Activated T-cell treated with anti-CD3 and anti-CD28 coated beads, Interleukin-2, amount 50 U/mL, for 1 hour (primary cell): ENCODE measurements around the gene BNIP1.

ENCODE experiments used
- DNase-seq: peaks from one replicate; pipeline ENCODE4 v3.0.0-alpha.2; 2020

BNIP1 gene

GRCh38 chr5:173165177-173166016 lies 21.1 kb downstream of the BNIP1 start:
- DNase-seq: no peak

DNA sequence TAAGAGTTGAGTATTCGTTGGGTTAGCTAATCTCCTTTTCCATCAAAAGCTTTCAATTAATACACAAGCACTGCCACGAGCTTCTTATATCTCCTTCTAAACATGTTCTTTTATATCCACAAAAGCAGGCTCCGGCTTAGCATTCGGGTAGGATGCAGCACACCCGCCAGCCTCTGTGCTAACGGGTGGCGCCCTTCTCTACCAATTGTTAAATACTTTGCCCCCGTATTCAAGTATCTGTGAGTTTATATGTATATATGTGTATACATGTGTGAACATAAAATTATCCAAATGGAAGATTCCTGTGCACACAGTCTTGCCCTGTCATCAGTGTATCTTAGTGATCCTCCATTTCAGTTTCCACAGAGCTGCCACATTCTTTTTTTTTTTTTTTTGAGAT lies 27.8 kb downstream of the BNIP1 start:
- DNase-seq: no peak

GRCh38 chr5:173175523-173175922 lies 31.2 kb downstream of the BNIP1 start:
- DNase-seq: no peak

GRCh38 chr5:173178369-173178910 lies 34.1 kb downstream of the BNIP1 start:
- DNase-seq: no peak

DNA sequence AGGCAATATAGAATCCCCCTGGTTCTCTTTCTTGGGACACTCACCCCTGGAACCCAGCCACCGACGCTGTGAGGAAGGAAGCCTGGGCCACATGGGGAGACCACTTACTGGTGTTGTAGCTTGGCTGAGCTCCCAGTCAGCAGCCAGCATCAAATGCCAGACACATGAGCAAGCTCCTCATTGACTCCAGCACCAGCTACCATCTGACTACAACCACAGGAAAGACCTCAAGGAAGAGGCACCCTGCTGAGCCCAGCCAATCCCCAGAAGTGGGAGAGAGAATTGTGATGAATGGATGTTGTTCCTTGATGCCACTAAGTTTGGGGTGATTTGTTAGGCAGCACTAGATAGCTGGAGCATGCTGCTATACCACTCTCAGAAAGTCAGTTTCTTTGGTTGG lies 36.0 kb downstream of the BNIP1 start:
- no peak for DNase-seq

- no peak for DNase-seq
Observed at GRCh38 chr5:173187054-173187743, 42.9 kb downstream of the BNIP1 start.

- DNase-seq: no peak
Observed at GRCh38 chr5:173188280-173188679, 43.9 kb downstream of the BNIP1 start.

- no peak for DNase-seq
Observed at GRCh38 chr5:173191015-173191414, 46.7 kb downstream of the BNIP1 start.

GRCh38 chr5:173191561-173191960 lies 47.2 kb downstream of the BNIP1 start:
- DNase-seq: no peak

DNA sequence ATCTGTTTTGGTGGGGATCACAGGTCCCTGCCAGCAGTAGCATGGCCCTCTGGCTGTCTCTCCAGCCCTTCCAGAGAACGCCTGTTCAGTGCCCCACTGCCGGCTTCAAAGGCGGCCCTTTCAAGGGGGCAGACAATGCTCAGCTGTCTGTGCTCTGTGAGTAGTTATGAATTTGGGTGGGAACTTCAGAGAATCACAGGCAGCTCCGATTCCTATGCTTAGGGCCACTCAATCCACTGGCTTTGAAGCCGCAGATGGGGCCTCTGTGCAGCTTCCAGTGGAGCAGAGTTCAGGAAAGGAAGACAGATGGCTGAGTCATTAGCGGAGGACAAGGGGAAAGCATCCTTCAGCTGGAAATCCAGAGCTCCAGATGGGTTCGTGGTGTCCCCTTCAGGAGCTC lies 48.2 kb downstream of the BNIP1 start:
- DNase-seq: no peak

DNA sequence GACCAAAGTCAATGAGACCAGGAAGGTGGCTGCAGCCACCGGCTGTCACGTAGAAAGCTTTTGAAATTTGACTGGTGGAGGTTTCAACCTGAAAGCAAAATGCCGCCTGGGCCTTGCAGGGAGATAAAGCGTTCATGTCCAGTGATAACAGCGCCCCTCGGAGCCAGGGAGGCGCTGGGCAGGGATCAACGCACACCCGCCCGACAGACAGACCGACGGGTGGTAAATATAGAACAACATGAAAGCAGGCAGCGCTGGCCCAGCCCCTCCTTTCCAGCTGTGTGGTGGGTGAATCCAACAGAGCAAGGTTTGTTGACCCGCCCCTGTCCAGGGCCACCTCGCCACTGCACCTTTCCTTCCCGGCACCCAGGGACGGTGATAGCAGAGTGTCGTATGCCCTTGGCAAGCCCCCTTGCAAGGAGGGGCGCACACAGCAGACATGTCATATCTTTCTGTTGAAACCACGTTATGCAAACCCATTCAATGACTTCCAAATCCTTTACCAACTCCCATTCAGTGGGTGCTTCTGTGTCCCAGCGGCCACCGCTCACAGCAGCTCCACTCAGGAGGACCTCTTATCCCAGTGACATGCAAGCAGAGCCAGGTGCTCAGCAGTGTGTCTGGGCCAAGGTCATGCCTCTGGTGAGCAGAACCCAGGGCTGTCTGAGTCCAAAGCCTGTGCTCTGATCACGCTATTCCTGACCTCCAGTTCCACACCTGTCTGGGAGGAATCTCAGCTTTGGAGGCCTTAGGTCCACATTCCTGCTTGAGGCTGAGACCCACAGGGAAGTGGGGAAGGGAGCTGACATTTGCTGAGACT lies 52.0 kb downstream of the BNIP1 start:
- no peak for DNase-seq

- no peak for DNase-seq
Observed at GRCh38 chr5:173197375-173197891, 53.1 kb downstream of the BNIP1 start.

- DNase-seq: no peak
Observed at GRCh38 chr5:173198049-173198448, 53.7 kb downstream of the BNIP1 start.

GRCh38 chr5:173200356-173200755 lies 56.0 kb downstream of the BNIP1 start:
- DNase-seq: no peak

DNA sequence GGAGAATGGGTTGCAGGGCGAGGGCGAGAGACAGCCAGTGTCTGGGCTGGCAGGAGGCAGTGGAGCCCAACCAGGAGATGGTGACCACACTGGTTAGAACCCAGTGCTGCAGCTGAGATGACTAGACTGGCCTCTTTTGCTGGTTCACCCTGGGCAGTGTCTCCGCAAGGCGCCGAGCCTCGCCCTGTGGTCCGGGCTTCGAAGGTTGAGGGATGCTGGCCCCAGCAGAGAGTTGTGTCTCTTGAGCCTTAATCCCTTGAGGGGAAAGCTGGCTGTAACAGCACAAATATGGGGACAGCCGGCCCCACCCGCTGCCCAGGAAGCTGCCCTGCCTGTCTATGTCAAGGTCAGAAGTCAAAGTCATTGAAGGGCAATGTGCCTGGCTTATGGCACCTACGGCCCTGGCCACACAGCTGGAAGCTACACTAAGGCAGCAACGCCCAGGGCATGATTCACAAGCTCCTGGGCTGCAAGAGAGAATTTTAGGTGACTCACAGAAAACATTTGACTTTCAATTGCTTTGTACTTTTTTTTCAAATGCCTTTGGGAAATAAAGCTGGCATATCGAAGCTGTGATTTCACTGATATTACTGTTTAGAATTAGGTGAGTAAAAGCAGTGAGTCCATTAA lies 57.4 kb downstream of the BNIP1 start:
- DNase-seq: no peak

- no peak for DNase-seq
Observed at GRCh38 chr5:173202266-173202875, 58.0 kb downstream of the BNIP1 start.

DNA sequence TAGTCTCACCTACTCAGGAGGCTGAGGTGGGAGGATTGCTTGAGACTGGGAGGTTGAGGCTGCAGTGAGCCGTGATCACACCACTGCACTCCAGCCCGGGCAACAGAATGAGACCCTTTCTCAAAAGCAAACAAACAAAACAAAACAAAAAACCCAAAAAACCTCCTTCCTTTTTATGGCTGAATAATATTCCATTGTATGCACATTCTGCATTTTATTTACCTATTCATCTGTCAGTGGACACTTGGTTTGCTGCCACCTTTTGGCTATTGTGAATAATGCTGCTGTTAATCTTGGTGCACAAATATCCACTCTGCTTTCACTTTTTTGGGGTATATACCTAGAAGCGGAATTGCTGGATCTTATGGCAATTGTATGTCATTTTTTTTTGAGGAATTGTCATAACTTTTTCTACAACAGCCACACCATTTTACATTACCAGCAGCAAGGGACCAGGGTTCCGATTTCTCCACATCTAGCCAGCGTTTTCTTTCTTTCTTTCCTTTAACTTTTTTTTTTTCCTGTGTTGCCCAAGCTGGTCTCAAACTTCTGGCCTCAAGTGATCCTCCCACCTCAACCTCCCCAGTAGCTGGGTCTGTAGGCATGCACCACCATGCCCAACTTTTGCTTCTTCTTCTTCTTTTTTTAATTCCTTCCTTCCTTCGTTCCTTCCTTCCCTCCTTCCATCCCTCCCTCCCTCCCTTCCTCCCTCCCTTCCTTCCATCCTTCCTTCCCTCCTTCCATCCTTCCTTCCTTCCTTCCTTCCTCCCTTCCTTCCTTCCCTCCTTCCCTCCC lies 60.1 kb downstream of the BNIP1 start:
- no peak for DNase-seq

DNA sequence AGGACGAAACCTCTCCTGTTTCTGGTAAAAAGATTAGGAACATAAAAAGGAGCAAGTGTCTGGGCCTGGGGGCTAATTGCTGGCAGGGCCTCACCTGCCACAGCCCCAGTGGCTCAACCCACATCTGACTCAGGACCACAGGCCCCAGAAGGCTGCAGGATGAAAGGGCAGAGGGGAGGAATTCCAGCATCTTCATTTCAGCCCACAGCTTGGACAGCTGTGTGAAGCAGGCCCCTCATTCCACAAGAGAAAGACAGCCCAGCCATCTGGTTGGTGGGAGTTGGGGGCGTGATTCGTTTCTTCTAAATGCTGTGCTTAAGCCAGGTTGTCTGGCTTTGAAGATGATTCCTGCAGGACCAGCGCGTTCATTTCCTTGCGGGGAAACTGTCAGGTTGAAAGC lies 61.6 kb downstream of the BNIP1 start:
- DNase-seq: no peak

DNA sequence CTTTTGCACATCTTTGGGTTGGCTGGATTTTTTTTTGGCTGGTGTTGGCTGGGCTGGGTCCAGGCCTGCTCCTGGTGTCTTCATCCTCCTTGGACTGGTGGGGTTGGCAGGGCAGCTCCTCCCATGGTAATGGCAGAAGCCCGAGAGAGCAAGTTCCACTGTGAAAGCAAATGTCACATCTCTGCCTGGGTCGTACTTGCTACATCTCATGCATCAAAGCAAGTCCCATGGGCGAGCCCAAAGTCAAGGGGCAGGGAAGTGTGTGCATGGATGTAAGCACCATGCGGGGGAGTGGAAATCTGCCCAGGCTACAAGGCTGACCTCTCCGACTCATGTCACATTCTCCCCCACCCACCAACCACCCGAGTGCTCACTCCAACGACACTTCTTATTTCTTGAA lies 64.0 kb downstream of the BNIP1 start:
- no peak for DNase-seq

DNA sequence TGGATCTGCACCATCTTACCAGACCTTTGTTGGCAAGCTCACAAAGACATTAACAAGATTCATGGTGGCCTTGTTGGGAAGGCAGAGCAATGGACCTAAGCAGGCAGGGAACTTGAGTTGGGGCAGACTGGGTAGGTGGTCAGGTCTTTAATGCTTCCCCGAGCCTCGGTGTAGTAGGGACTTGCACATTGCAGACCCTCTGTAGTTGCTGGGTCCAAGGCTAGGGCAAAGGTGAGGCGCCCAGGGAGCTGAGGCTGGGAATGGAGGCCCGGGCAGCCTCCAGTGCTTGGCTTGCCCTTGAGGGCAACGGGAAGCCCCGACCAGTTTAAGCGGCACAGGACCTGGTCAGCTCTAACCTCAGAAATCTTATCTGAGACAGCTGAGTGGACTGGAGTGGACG lies 66.5 kb downstream of the BNIP1 start:
- DNase-seq: no peak

- DNase-seq: no peak
Observed at GRCh38 chr5:173211284-173211683, 67.0 kb downstream of the BNIP1 start.
